HEK293 (cell line): ENCODE data around the gene PIM1.

Source experiments
- ZNF670 ChIP-seq: fragments of 450-650 bp; formaldehyde crosslinking; IDR thresholded peaks from 2 replicates; pipeline ENCODE4 v1.5.1; 2016; ENCODE audit warnings: missing biosample characterization, missing genetic modification characterization, low read depth
- ZNF785 ChIP-seq: fragments of 450-650 bp; formaldehyde crosslinking; IDR thresholded peaks from 2 replicates; pipeline ENCODE4 v1.5.1; 2016; ENCODE audit warnings: missing biosample characterization, missing genetic modification characterization
- ZXDB ChIP-seq: fragments of 450-650 bp; formaldehyde crosslinking; IDR thresholded peaks from 2 replicates; pipeline ENCODE4 v1.5.1; 2016; ENCODE audit warnings: missing biosample characterization, missing genetic modification characterization

- no peak for TF ChIP-seq ZXDB (tag by site-specific recombination)
- no peak for TF ChIP-seq ZNF785
- TF ChIP-seq ZNF670 (tag by site-specific recombination), result no peak
These were observed 47.1 kb upstream of the PIM1 start for GRCh38 chr6:37122861-37123260.
